ENCODE data around the gene FAM131A.

FAM131A gene, protein sequence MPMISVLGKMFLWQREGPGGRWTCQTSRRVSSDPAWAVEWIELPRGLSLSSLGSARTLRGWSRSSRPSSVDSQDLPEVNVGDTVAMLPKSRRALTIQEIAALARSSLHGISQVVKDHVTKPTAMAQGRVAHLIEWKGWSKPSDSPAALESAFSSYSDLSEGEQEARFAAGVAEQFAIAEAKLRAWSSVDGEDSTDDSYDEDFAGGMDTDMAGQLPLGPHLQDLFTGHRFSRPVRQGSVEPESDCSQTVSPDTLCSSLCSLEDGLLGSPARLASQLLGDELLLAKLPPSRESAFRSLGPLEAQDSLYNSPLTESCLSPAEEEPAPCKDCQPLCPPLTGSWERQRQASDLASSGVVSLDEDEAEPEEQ

DNA sequence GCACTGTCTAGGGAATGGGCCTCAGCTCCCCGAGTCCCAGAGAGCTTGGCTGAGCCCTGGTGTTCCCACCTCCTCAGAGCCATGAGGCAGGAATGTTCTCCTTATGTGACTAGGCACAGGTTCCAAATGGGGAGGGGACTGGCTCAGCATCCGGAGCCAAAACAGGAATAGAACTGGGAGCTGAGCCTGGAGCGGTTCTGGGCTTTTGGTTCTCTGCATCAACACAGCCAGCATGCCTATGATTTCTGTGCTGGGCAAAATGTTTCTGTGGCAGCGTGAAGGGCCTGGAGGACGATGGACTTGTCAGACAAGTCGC is at the start of gene FAM131A:
FAM131A (plus strand) TSS at position 202 of the 316 bp plus-strand sequence; CDS start at position 233, 31 bp downstream.
- DNase-seq = no peak

DNA sequence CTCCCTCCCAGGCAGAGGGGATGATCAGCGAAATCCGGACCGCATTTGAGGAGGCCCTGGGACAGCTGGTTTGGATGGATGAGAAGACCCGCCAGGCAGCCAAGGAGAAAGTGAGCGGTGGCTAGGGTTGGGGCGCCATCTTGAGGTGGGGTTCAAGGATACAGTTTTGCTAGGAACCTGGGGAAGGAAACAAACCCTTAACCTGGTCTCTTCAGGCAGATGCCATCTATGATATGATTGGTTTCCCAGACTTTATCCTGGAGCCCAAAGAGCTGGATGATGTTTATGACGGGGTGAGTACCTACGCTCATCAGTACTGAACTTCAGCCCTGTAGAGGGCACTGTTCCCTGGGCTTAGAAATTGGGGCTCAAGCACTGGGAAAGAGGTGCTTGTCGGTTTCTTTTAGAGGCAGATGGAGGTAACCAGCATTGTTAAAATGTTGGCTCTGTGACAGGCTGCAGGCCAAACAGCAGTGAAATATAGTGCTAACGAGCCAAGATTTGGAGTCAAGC is 47.9 kb upstream of the FAM131A start:
- DNase-seq = peak; percentile 92

DNA sequence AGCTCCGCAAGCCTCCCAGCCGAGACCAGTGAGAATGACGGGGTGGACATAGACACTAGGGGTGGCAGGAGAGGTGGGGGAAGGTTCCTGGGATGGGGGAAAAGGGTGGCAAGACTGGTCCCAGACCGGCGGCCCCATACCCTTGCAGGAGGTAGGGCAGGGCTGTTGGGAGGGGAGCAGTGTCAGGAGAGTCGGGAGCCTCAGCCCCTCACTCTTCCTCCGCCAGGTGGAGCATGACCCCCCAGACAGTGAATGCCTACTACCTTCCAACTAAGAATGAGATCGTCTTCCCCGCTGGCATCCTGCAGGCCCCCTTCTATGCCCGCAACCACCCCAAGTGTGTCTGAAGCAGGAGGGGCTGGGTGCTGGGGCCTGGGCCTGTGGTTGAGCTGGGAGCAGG is 47.1 kb upstream of the FAM131A start:
- DNase-seq = no peak

DNA sequence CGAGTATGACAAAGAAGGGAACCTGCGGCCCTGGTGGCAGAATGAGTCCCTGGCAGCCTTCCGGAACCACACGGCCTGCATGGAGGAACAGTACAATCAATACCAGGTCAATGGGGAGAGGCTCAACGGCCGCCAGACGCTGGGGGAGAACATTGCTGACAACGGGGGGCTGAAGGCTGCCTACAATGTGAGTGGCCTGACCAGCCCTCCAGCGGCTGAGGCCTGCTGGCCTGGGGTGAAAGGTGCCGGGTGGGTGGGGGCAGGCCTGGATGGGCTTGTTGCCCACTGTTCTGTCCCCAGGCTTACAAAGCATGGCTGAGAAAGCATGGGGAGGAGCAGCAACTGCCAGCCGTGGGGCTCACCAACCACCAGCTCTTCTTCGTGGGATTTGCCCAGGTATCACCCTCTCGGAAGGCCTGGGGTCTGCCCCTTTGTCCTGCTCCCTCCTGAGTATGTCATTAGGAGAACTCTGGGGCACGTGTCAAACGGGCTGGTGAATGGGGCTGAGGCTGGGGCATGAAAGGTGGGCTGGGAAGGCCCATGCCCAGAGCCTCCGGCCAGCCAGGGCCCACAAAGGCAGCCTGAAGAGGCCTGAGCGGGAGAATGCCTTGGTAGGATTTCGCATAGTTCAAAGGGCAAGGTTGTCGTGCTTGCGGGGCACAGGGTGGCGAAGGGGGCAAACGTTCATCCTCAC is 46.2 kb upstream of the FAM131A start:
- DNase-seq = no peak

DNA sequence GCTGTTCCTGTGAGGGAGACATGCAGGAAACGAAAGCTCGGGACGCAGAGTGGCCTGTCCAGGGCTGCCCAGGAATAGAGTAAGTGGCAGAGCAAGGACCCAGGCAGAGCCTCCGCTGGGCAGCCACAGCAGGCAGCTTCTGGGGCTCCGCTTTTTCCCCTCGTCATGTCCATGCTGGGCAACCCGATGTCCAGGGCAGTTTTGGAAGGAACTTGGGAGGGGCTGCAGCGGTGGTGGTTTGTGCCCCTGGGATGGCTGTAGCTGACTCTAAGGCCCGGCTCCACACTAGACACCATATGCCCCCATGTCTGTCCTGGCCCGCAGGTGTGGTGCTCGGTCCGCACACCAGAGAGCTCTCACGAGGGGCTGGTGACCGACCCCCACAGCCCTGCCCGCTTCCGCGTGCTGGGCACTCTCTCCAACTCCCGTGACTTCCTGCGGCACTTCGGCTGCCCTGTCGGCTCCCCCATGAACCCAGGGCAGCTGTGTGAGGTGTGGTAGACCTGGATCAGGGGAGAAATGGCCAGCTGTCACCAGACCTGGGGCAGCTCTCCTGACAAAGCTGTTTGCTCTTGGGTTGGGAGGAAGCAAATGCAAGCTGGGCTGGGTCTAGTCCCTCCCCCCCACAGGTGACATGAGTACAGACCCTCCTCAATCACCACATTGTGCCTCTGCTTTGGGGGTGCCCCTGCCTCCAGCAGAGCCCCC is 45.5 kb upstream of the FAM131A start:
- DNase-seq = no peak

DNA sequence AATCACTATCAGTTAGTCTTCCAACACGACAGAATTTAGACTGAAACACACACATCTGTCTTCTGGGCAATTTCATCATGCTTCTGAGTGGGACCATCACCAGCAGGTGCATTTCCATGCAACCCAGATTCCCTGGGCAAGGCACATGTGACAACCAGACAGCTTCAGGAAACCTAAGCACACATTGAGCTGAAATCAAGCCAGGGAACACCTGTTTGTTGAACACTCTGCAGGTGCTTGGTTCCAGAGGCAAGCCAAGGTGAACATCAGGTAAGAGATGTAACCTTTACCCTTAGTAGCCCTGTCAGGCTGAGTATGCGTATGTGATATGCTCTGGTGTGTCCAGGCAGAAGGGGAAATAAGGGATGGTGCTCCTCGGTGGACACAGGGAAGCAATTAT is 41.6 kb upstream of the FAM131A start:
- no peak for DNase-seq

DNA sequence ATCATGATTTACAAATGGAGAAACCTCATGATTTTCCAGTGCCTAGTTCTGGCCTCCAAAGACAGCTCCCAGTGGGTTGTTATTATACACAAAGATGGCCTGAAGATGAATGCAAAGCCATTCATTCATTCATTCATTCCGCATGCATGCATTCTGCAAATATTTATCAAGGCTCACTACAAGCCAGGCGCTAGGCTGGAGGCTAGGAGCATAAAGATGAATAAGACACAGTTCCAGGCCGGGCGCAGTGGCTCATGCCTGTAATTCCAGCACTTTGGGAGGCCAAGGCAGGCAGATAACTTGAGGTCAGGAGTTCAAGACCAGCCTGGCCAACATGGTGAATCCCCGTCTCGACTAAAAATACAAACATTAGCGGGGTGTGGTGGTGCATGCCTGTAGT is 40.8 kb upstream of the FAM131A start:
- no peak for DNase-seq

DNA sequence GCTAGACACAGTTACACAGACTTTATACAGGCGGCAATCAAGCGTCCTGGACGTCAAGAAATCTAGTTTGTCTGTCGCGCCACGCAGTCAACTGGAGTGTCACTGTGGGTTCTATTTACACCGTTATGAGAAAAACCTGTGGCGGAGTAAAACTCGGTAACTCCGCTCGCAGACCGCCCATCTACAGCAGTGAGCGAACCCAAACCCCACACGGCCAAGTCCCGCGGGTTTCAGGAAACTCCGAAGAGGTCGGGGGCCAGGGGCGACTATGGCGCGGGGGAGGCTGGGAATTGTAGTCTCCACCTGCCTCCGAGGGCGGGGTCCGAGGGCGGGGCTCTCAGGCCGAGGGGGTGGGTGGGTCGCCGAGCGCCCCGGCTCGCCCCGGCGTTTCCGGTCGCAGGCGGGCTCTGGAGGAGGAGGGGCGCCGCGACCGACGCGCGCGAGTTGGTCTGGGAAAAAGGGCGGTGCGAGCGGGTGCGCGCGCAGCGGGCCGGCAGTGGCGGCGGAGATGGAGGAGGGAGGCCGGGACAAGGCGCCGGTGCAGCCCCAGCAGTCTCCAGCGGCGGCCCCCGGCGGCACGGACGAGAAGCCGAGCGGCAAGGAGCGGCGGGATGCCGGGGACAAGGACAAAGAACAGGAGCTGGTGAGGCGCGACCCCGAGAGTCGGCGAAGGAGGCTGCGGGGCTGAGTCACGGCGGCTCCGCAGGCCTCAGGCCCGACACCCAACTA is 38.5 kb upstream of the FAM131A start, which contains the start of gene PSMD2:
PSMD2 (plus strand) TSS at position 483 of the 729 bp plus-strand sequence; CDS start at position 509, 26 bp downstream.
- peak; percentile 100 for DNase-seq

DNA sequence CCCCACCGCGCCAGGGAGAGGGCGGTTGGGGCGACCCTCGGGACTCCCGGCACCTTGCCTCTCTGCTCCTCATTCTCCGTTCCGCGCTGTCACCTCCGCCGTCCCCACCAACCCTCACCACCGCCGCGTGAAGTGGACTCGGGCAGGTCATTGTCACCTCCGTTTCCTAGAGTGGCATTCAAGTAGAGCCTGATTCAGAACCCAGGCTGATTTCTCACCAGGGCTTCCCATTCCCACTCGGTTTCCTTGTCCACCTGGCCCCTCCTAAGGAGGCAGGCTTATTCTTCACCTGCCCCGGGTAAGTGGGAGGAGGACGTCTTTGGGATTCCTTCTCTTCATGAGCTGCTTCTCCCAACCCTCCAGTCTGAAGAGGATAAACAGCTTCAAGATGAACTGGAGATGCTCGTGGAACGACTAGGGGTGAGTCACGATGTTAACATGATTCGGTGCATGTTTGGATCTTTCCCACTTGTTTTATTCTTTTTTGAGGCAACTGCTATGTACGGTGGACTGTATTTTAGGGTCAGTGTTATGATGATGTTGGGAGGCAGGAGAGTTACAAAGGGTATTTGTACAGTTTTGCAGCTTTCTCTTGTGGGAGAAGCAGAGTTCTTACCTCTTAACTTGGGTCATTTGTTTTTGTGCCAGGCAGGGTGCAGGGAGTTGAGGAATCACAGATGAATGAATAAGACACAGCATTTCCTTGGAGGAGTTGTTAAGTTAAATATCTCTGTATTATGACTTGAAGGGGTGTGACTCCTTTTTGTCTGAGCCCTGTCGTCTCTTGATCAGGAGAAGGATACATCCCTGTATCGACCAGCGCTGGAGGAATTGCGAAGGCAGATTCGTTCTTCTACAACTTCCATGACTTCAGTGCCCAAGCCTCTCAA is 37.7 kb upstream of the FAM131A start:
- DNase-seq = peak; percentile 63

DNA sequence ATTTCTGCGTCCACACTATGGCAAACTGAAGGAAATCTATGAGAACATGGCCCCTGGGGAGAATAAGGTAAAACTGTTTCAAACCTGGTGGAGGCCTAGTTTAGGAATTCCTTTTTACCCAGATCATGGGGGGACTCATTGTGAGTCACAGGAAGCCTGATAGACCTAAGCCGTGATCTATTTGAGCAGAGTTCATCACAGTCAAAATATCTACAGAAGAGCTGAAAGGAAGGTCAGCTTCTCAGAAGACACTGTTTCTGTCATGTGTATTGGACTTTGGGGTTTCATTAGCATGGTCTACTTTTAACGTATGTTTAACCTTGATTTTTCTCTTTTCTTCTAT is 37.1 kb upstream of the FAM131A start:
- no peak for DNase-seq

DNA sequence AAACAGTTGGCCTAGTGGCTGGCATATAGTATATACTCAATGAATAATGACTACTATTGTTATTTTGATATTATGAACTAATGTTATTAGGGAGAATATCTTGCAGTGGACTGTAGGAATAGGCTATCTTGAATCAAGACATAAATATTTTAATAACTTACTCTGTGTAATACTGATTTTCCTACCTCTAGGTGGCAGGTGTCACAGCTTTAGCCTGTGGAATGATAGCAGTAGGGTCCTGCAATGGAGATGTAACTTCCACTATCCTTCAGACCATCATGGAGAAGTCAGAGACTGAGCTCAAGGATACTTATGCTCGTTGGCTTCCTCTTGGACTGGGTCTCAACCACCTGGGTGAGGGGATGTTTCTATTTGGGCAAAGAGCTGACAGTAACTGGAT is 31.8 kb upstream of the FAM131A start:
- DNase-seq = peak; percentile 26

DNA sequence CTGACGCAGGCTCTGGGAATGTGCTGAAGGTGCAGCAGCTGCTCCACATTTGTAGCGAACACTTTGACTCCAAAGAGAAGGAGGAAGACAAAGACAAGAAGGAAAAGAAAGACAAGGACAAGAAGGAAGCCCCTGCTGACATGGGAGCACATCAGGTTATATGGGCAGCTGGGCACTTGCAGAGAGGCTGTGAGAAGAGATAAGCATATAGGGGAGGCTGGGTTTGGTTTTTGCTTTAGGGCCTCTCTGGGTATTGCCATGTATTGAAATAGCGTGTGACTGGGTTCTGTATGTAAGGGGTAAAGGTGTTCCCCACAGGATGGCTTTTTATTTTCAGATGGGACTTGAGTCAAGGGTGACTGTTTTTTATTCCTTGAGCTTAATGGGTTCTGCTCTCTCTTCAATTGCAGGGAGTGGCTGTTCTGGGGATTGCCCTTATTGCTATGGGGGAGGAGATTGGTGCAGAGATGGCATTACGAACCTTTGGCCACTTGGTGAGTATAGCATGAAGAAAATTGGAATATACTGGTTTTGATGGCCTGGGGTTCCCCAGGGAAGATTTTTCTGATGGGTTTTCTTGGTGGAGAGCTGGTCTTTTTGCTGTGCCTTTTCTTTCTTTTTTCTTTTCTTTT is 30.9 kb upstream of the FAM131A start:
- no peak for DNase-seq

DNA sequence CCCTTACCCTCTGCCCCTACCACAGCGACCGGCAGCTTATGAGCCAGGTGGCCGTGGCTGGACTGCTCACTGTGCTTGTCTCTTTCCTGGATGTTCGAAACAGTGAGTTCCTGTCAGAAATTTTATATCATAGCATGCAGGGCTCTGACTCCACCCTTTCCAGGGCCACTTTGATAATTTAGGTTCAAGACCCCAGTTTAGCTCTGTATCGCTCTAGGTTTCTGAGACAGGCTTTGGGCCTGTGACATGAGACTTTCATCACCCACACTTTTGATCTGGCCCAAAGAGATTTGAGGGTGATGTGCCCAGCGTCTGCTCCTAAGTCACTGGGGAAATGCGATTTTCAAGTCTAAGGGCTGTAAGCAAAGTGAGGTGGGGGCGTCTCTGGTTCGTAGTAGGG is 29.5 kb upstream of the FAM131A start:
- DNase-seq = no peak

DNA sequence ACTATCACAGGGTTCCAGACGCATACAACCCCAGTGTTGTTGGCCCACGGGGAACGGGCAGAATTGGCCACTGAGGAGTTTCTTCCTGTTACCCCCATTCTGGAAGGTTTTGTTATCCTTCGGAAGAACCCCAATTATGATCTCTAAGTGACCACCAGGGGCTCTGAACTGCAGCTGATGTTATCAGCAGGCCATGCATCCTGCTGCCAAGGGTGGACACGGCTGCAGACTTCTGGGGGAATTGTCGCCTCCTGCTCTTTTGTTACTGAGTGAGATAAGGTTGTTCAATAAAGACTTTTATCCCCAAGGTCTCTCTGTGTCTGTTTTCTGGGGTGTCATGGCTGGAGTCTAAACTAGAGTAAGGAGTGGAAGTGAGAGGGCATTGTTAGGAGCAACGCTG is 28.7 kb upstream of the FAM131A start:
- no peak for DNase-seq

DNA sequence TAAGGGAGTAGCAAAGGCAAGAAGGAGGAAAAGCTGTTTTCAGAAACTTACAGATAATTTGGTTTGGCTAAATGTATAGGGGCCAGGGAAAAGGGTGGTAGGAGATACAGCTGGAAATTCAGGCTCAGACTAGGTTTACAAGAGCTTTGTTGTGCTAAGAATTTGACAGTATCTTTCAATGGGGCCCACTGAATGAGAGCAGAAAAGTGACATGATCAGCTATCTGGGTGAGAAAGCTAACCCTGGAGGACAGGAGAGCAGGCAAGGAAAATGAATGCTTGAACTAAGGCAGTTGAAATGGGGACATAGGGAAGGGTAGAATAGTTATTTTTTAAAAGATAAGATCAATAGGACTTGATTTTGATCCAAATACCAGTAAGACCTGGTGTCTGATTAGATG is 25.8 kb upstream of the FAM131A start:
- no peak for DNase-seq

DNA sequence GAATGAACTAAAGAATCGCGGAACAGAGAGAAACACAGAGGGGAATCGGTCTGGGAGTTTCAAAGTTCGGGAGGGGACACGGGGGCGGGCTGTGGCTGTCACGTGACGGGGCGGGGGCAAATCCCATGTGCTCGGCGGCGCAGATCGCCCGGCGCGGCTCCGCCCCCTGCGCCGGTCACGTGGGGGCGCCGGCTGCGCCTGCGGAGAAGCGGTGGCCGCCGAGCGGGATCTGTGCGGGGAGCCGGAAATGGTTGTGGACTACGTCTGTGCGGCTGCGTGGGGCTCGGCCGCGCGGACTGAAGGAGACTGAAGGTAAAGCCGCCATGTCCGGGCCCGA is 23.1 kb upstream of the FAM131A start, which contains the start of gene EIF4G1:
EIF4G1 (plus strand) TSS at position 244 of the 337 bp plus-strand sequence. CDS start 1,191 bp downstream, outside the sequence.
- DNase-seq = peak; percentile 98

DNA sequence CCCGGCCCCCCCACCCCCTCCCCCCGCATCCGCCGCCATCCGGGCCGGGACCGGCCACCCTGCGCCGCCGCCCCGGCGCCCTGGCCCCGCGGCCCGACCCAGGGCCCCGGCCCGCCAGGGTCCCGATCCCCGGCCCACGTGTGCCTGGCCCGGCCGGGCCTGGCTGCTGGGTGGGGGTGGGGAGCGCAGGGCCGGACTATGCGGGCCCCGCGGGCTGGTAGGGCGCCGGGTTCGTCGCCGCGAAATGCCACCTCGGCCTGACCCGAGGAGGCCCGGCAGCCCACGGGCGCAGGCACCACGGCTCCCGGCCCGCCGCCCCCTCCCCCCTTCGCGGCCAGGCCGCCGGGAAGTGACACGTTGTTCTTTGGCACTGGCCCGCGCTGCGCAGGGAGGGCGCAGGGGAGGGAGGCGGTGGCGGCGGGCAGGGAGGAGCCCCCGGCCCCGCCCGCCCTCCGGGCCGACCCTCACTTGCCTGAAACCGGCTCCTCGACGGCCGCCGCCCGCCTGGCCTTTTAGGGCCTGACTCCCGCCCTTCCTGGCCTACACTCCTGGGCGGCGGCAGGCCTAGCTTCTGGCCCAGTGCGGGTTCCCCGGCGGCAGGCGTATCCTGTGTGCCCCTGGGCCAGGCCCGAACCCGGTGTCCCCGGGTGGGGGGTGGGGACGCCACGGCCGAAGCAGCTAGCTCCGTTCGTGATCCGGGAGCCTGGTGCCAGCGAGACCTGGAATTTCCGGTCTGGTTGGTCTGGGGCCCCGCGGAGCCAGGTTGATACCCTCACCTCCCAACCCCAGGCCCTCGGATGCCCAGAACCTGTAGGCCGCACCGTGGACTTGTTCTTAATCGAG is 22.5 kb upstream of the FAM131A start:
- peak; percentile 71 for DNase-seq

DNA sequence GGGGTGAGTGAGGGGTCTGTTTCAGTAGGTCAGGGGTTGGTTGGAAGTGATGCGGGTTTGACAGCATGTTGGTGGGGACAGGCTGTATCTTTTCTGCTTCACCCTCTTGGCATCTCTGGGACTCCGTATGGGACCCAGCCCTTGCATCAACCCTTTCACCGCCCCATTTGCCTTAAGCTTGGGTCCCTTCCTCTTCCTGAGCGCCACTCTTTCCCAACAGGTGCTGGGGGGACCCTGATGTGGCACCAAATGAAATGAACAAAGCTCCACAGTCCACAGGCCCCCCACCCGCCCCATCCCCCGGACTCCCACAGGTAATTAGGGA is 21.9 kb upstream of the FAM131A start:
- peak; percentile 66 for DNase-seq

DNA sequence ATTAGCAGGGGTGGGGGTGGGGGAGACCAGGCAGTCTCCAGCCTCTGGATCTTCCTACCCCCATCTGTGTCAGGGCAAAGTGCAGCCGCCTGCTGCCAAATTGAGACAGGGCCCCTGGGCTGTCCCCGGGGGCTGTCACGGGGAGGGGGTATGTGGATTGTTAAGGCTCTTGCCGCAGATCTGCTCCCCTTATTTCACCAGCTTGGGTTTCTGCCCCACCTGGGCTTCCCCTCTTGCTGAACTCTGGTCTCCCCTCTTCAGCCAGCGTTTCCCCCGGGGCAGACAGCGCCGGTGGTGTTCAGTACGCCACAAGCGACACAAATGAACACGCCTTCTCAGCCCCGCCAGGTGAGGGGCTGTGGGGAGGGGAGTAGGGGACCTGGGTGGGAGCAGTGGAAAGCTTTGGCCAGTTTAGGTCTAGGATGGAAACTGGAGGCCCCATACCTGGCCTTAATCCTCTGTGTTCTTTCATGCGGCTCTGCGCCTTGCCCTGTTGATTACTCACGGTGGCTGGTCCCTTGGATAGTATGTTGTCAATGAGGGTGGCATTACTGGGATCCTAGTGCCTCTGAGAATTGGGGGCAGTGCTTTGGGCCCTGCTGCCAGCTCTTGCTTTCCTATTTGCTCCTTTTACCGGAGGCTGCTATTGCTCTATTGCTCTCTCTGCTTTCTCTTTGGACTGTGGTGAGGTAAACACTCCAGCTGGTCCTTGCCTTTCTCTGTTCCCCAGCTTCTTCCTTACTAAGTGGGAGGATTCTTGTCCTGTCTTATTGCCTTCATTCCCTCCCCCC is 21.3 kb upstream of the FAM131A start:
- peak; percentile 35 for DNase-seq

DNA sequence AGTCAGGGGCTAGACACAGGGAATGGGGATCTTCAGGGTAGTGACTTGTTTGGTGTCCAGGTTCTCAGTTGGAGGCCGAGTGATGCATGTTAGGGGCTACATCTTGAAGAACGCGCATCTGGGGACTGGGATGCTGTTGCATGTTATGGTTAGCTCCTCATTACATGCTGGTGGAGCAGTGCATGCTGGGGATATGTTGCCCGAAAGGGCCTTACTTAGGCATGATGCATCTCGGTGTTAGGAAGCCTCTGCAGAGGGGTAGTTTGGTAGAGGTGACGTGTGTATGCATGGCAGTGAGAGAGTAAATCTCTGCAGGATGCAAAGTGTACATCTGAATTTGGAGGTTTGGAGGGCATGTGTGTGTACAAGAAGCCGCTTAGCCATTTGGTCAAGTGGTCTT is 20.6 kb upstream of the FAM131A start:
- no peak for DNase-seq
